Measurements from ENCODE around the gene ARHGEF12. TPM values are rescaled to one million over a fixed set of nuclear protein-coding genes. Genes with fewer than 3 reads are reported as not detected.

Gene ARHGEF12
- polyA plus RNA-seq, 1 experiment: 16.9 TPM

GRCh38 chr11:120306519-120307242 lies 29.5 kb upstream of the ARHGEF12 start:
- DNase-seq (ENCODE audit: low read depth): peak; percentile 46
- H3K27me3 ChIP-seq (ENCODE audit: control insufficient read depth, insufficient read depth, low read length): peaks cover 3% of the 10 kb centered on the region
- TF ChIP-seq CTCF (IDR thresholded peaks at IDR 0.05; ENCODE audit: insufficient read depth, low read depth, low read length): peak; percentile 74
- POLR2A ChIA-PET: no interaction called here
- CTCF ChIA-PET: interaction anchor here (0.9 to 10.5 kb wide), 8 partner anchors 9 to 404 kb away, joined by 3 to 187 read pairs (median 4); partner anchors contain the start of gene ARHGEF12
- no peaks in the 10 kb centered on the region for H3K36me3 ChIP-seq (ENCODE audit: control insufficient read depth, insufficient read depth, low read length)
- no peak overlapping the region for H3K4me3 ChIP-seq (ENCODE audit: low read depth, low read length)

GRCh38 chr11:120307476-120307875 lies 28.7 kb upstream of the ARHGEF12 start:
- TF ChIP-seq CTCF (IDR thresholded peaks at IDR 0.05; ENCODE audit: insufficient read depth, low read depth, low read length): no peak
- no peak overlapping the region for H3K4me3 ChIP-seq (ENCODE audit: low read depth, low read length)
- peaks cover 3% of the 10 kb centered on the region; the same call in 1 of the 2 replicates for H3K27me3 ChIP-seq (ENCODE audit: control insufficient read depth, insufficient read depth, low read length)
- ChIA-PET CTCF (interaction anchor here (1.1 to 10.5 kb wide), 6 partner anchors 8 to 136 kb away, joined by 3 to 187 read pairs (median 4); partner anchors contain the start of gene ARHGEF12), POLR2A (no interaction called here)
- no peak for DNase-seq (ENCODE audit: low read depth)
- H3K36me3 ChIP-seq (ENCODE audit: control insufficient read depth, insufficient read depth, low read length): no peaks in the 10 kb centered on the region

- Histone ChIP-seq H3K36me3 (ENCODE audit: control insufficient read depth, insufficient read depth, low read length) (no peaks in the 10 kb centered on the region), H3K27me3 (ENCODE audit: control insufficient read depth, insufficient read depth, low read length) (peaks cover 3% of the 10 kb centered on the region; the same call in 1 of the 2 replicates), H3K4me3 (ENCODE audit: low read depth, low read length) (no peak overlapping the region)
- no peak for DNase-seq (ENCODE audit: low read depth)
- POLR2A ChIA-PET: no interaction called here
- CTCF ChIA-PET: interaction anchor here (0.8 to 1.3 kb wide), 3 partner anchors 8 to 203 kb away, joined by 3 to 4 read pairs (median 4); no protein-coding TSS in a partner anchor
- no peak for TF ChIP-seq CTCF (IDR thresholded peaks at IDR 0.05; ENCODE audit: insufficient read depth, low read depth, low read length)
Measured at GRCh38 chr11:120308081-120308480, 28.1 kb upstream of the ARHGEF12 start.

- Histone ChIP-seq H3K27me3 (ENCODE audit: control insufficient read depth, insufficient read depth, low read length) (peaks cover 3% of the 10 kb centered on the region; the same call in 1 of the 2 replicates), H3K36me3 (ENCODE audit: control insufficient read depth, insufficient read depth, low read length) (no peaks in the 10 kb centered on the region), H3K4me3 (ENCODE audit: low read depth, low read length) (no peak overlapping the region)
- CTCF ChIA-PET: interaction anchor here (0.6 to 1.4 kb wide), 3 partner anchors 75 to 829 kb away, joined by 3 read pairs; no protein-coding TSS in a partner anchor
- POLR2A ChIA-PET: no interaction called here
- TF ChIP-seq CTCF (IDR thresholded peaks at IDR 0.05; ENCODE audit: insufficient read depth, low read depth, low read length): no peak
- no peak for DNase-seq (ENCODE audit: low read depth)
Measured at GRCh38 chr11:120310870-120311269, 25.3 kb upstream of the ARHGEF12 start.

GRCh38 chr11:120314861-120315260 lies 21.4 kb upstream of the ARHGEF12 start:
- no peaks in the 10 kb centered on the region for H3K36me3 ChIP-seq (ENCODE audit: control insufficient read depth, insufficient read depth, low read length)
- POLR2A ChIA-PET: no interaction called here

More at GRCh38 chr11:120314861-120315260, 21.4 kb upstream of the ARHGEF12 start:
- Histone ChIP-seq H3K4me3 (ENCODE audit: low read depth, low read length) (no peak overlapping the region), H3K27me3 (ENCODE audit: control insufficient read depth, insufficient read depth, low read length) (peaks cover 12% of the 10 kb centered on the region)
- CTCF ChIA-PET: interaction anchor here (0.9 to 2.3 kb wide), 3 partner anchors 8 to 15 kb away, joined by 3 to 12 read pairs (median 4); no protein-coding TSS in a partner anchor
- TF ChIP-seq CTCF (IDR thresholded peaks at IDR 0.05; ENCODE audit: insufficient read depth, low read depth, low read length): no peak
- DNase-seq (ENCODE audit: low read depth): no peak

Measured in BJ (cell line).